Astrocyte of the spinal cord (primary cell): ENCODE data around the gene ARL6.
A peak's percentile ranks its signal among the peaks of the same experiment; 100 is the strongest.
"Not testable (repeated sequence)": the region's sequence is repeated elsewhere in the genome, so short reads cannot be mapped to it uniquely, and the experiment has no call there.

Source experiments
- DNase-seq: peaks from one replicate; pipeline ENCODE4 v3.0.0; 2011; ENCODE audit warnings: low read depth, low spot score
- H3K4me3 ChIP-seq: 2 replicates; pipeline ENCODE4 v1.5.1; 2011; ENCODE audit warnings: low read depth, mild to moderate bottlenecking, low read length, moderate library complexity
- CTCF ChIP-seq: IDR thresholded peaks from 2 replicates; pipeline ENCODE4 v1.5.1; 2012; ENCODE audit warnings: low read depth, mild to moderate bottlenecking, low read length, inconsistent platforms
- in situ Hi-C: cut with HindIII; loops from 2 replicates; pipeline ENCODE4 v1.10.0; 2017; ENCODE audit warnings: low sequenced_read_pairs

Gene ARL6

GRCh38 chr3:97825101-97825500, 60.5 kb downstream of the ARL6 start:
- no peak overlapping the region for H3K4me3 ChIP-seq
- no peak for DNase-seq
- in situ Hi-C loops = no loop called here
- no peak for TF ChIP-seq CTCF

GRCh38 chr3:97827741-97828471, 63.3 kb downstream of the ARL6 start:
- no peak overlapping the region for H3K4me3 ChIP-seq
- in situ Hi-C loops = no loop called here
- DNase-seq = peak; percentile 19
- TF ChIP-seq CTCF = no peak

- DNase-seq = no peak
- no peak overlapping the region for H3K4me3 ChIP-seq
- TF ChIP-seq CTCF = no peak
- in situ Hi-C loops = no loop called here
Measured at GRCh38 chr3:97829198-97829597, 64.6 kb downstream of the ARL6 start.

GRCh38 chr3:97830638-97831037, 66.1 kb downstream of the ARL6 start:
- in situ Hi-C loops = no loop called here
- H3K4me3 ChIP-seq = no peak overlapping the region
- TF ChIP-seq CTCF = no peak
- no peak for DNase-seq

- TF ChIP-seq CTCF = no peak
- no peak overlapping the region for H3K4me3 ChIP-seq
- in situ Hi-C loops = no loop called here
- no peak for DNase-seq
Measured at GRCh38 chr3:97831140-97831539, 66.6 kb downstream of the ARL6 start.

GRCh38 chr3:97833184-97833583, 68.6 kb downstream of the ARL6 start:
- H3K4me3 ChIP-seq, DNase-seq, in situ Hi-C loops: not testable (repeated sequence)

GRCh38 chr3:97835761-97836160, 71.2 kb downstream of the ARL6 start:
- DNase-seq = peak; percentile 69
- H3K4me3 ChIP-seq = no peak overlapping the region
- in situ Hi-C loops = no loop called here
- TF ChIP-seq CTCF = no peak
